BLaER1 (cell line): Measurements from ENCODE around the gene ORC3.

ENCODE experiments used
- H3K27ac ChIP-seq: shearing (Covaris generic); formaldehyde crosslinking; 2 replicates; pipeline ENCODE4 v1.8.1; 2022
- H3K27me3 ChIP-seq: shearing (Covaris generic); formaldehyde crosslinking; 2 replicates; pipeline ENCODE4 v1.8.1; 2022
- H3K36me3 ChIP-seq: shearing (Covaris generic); formaldehyde crosslinking; 2 replicates; pipeline ENCODE4 v1.8.1; 2022
- H3K4me1 ChIP-seq: shearing (Covaris generic); formaldehyde crosslinking; 2 replicates; pipeline ENCODE4 v1.8.1; 2022
- H3K4me2 ChIP-seq: shearing (Covaris generic); formaldehyde crosslinking; 2 replicates; pipeline ENCODE4 v1.8.1; 2022
- H3K4me3 ChIP-seq: shearing (Covaris generic); formaldehyde crosslinking; 2 replicates; pipeline ENCODE4 v1.8.1; 2022
- H3K9ac ChIP-seq: shearing (Covaris generic); formaldehyde crosslinking; 2 replicates; pipeline ENCODE4 v1.8.1; 2022
- H3K9me3 ChIP-seq: shearing (Covaris generic); formaldehyde crosslinking; 2 replicates; pipeline ENCODE4 v1.8.1; 2022
- H4K20me1 ChIP-seq: shearing (Covaris generic); formaldehyde crosslinking; 2 replicates; pipeline ENCODE4 v1.8.1; 2022
- Cebpa-rat ChIP-seq: shearing (Covaris generic); IDR thresholded peaks from 2 replicates; pipeline ENCODE4 v1.8.1; 2022

Gene ORC3

DNA sequence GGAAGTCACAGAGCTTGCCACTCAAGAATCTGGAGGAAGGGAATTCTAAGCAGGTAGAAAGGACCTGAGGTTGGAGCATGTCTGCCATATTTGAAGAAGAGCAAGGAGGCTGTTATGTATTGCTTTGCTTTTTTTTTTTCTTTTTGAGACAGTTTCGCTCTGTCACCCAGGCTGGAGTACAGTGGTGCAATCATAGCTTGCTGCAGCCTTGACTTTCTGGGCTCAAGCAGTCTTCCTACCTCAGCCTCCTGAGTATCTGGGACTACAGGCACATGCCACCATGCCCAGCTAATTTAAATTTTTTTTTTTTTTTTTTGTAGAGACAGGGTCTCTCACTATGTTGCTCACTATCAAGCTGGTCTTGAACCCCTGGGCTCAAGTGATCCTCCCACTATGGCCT lies 40.8 kb downstream of the ORC3 start:
- TF ChIP-seq Cebpa-rat = no peak
- H3K36me3 ChIP-seq = peaks cover 13% of the 10 kb centered on the region; the same call in 1 of the 2 replicates
- no peaks in the 10 kb centered on the region for H4K20me1 ChIP-seq

DNA sequence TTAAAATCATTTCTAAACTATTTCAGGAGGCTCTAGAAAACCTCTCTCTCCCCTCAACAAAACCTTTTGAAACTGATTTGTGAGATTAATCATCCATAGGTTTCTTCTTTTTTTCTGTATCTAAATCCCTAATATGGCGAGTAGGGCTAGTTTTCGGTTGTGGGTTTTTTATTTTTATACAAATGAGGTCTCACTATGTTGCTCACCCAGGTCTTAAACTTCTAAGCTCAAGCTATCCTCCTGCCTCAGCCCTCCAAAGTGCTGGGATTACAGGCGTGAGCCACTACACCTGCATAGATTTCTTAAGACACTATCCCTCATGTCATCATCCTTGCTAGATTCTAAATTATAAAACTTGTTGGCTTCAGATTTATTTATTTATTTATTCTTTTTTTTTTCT lies 43.9 kb downstream of the ORC3 start:
- Histone ChIP-seq H3K4me3 (no peak overlapping the region), H4K20me1 (no peaks in the 10 kb centered on the region), H3K27ac (no peak overlapping the region), H3K36me3 (peaks cover 21% of the 10 kb centered on the region; the same call in 1 of the 2 replicates), H3K4me2 (no peak overlapping the region), H3K9me3 (no peaks in the 10 kb centered on the region), H3K4me1 (no peaks in the 10 kb centered on the region), H3K27me3 (no peaks in the 10 kb centered on the region), H3K9ac (no peak overlapping the region)
- no peak for TF ChIP-seq Cebpa-rat

More for the DNA sequence above, 40.8 kb downstream of the ORC3 start:
- no peaks in the 10 kb centered on the region for H3K27me3 ChIP-seq
- no peak overlapping the region for H3K27ac ChIP-seq
- H3K4me3 ChIP-seq = no peak overlapping the region
- H3K4me2 ChIP-seq = no peak overlapping the region
- H3K4me1 ChIP-seq = no peaks in the 10 kb centered on the region
- H3K9ac ChIP-seq = no peak overlapping the region
- H3K9me3 ChIP-seq = no peaks in the 10 kb centered on the region

DNA sequence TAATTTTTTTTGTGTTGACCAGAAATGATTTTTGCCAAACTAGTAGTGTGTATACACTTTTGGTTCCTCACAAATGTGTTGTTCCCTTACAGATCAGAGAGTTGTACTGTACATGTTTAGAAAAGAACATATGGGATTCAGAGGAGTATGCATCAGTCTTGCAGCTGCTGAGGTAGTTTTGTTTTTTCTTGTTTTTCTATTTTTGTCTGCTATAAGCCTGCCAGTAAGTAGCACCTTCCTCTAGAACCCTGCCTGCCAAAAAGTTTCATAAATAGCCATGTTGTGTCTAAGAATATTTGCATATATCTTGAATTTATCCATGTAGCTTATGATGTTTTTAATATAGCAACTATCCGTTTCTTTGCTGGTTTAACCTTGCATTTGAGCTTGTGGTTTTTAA lies 46.4 kb downstream of the ORC3 start:
- Histone ChIP-seq H3K27me3 (no peaks in the 10 kb centered on the region), H3K9ac (no peak overlapping the region), H3K36me3 (peaks cover 19% of the 10 kb centered on the region; the same call in 1 of the 2 replicates), H3K9me3 (no peaks in the 10 kb centered on the region), H4K20me1 (no peaks in the 10 kb centered on the region), H3K4me1 (no peaks in the 10 kb centered on the region), H3K4me3 (no peak overlapping the region), H3K4me2 (no peak overlapping the region), H3K27ac (no peak overlapping the region)
- no peak for TF ChIP-seq Cebpa-rat

DNA sequence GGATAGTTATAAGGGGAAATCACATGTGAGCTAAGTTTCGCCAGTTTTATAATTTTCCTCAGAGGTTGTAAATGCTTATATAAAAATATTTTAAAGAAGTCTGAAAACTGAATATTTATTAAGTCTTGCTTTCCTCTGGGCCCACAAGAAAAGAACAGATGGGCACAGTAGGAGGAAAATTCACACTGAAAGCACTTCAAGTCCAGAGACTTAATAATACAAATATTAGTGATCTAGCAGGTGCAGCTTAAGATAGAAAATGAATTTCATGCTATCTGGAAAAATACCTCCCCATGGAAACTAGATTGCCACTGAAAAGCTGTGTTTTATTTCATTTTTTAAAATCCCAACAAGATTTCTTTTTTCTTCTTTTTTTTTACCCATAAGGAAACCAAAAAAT lies 47.2 kb downstream of the ORC3 start:
- H3K4me2 ChIP-seq = no peak overlapping the region
- no peak overlapping the region for H3K4me3 ChIP-seq

DNA sequence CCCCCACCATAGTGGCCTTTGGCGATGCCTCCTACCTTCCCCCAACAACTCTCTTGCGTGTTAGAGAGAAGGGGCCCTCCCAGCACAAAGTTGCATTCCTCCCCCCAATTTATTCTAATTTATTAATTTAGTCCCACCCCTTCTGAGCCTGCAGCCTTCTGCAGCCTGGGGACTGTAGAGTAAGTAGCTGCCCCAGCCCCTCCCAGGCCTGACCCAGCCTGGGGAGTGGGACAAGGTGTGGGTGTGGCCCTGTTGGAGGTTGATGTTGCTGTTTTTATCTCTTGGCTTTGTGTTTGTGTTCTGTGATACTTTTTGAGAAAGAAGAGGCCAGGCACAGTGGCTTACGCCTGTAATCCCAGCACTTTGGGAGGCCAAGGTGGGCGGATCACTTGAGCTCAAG lies 49.4 kb downstream of the ORC3 start:
- Histone ChIP-seq H3K4me2 (no peak overlapping the region), H3K27me3 (no peaks in the 10 kb centered on the region), H3K9ac (no peak overlapping the region), H3K27ac (no peak overlapping the region), H3K4me1 (no peaks in the 10 kb centered on the region), H3K36me3 (peaks cover 19% of the 10 kb centered on the region; the same call in 1 of the 2 replicates), H4K20me1 (no peaks in the 10 kb centered on the region), H3K4me3 (no peak overlapping the region), H3K9me3 (no peaks in the 10 kb centered on the region)
- TF ChIP-seq Cebpa-rat = no peak

More for the DNA sequence above, 47.2 kb downstream of the ORC3 start:
- no peaks in the 10 kb centered on the region for H3K4me1 ChIP-seq
- peaks cover 19% of the 10 kb centered on the region; the same call in 1 of the 2 replicates for H3K36me3 ChIP-seq
- TF ChIP-seq Cebpa-rat = no peak
- no peak overlapping the region for H3K27ac ChIP-seq
- no peak overlapping the region for H3K9ac ChIP-seq
- H3K9me3 ChIP-seq = no peaks in the 10 kb centered on the region
- no peaks in the 10 kb centered on the region for H3K27me3 ChIP-seq
- no peaks in the 10 kb centered on the region for H4K20me1 ChIP-seq

DNA sequence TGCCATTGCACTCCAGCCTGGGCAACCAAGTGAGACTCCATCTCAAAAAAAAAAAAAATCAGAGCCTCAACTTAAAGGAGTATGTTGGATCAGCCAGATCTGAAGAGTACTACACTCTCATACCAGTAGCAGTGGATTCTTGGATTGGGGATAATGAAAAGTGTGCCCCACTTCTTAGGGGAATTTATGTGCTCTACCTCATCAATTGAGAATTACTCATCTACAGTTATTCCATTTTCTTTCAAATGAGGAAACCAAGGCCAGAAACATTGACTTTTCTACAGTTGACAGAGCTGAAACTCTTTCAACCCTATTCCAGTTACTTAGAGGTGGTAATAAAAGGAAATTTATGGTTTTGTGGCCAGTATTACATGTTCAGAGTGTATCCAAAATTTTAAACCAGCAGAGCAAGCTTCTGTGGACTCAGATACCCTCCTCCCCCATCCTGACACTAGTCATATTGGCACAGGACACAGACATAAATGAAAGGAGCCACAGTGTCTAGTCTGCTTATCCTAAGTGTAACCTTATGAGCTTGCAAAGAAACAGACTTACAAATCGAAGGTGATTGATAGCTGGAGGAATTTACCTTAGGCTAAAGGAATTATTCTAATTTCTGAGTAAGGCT lies 51.2 kb downstream of the ORC3 start:
- Histone ChIP-seq H3K36me3 (peaks cover 12% of the 10 kb centered on the region; the same call in 1 of the 2 replicates), H3K27ac (no peak overlapping the region), H3K4me3 (no peak overlapping the region), H3K9ac (no peak overlapping the region), H3K27me3 (no peaks in the 10 kb centered on the region), H3K4me2 (no peak overlapping the region), H4K20me1 (no peaks in the 10 kb centered on the region), H3K4me1 (no peaks in the 10 kb centered on the region), H3K9me3 (no peaks in the 10 kb centered on the region)
- TF ChIP-seq Cebpa-rat = no peak

DNA sequence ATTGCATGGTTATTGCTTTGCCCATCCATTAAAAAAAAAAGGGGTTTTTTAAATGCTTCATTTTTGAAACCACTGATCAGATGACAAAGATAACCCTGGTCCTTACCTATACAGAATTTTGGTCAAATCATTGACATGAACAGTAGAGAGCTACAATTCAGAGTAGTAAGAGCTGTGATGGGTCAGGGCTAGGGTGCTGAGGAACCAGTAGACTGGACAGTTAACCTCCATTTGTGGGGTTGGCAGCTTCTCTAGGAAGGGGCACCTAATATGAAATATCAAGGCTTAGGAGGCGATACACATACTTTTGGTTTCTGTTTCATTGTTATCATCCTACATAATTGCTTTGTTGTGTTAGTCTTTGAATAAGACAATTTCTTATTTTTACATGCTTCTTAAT lies 55.1 kb downstream of the ORC3 start:
- Histone ChIP-seq H4K20me1 (no peaks in the 10 kb centered on the region), H3K9me3 (no peaks in the 10 kb centered on the region), H3K27me3 (no peaks in the 10 kb centered on the region), H3K9ac (no peak overlapping the region), H3K4me2 (peak overlapping the region; percentile 47), H3K36me3 (no peaks in the 10 kb centered on the region), H3K4me3 (no peak overlapping the region), H3K27ac (no peak overlapping the region), H3K4me1 (no peaks in the 10 kb centered on the region)
- no peak for TF ChIP-seq Cebpa-rat

DNA sequence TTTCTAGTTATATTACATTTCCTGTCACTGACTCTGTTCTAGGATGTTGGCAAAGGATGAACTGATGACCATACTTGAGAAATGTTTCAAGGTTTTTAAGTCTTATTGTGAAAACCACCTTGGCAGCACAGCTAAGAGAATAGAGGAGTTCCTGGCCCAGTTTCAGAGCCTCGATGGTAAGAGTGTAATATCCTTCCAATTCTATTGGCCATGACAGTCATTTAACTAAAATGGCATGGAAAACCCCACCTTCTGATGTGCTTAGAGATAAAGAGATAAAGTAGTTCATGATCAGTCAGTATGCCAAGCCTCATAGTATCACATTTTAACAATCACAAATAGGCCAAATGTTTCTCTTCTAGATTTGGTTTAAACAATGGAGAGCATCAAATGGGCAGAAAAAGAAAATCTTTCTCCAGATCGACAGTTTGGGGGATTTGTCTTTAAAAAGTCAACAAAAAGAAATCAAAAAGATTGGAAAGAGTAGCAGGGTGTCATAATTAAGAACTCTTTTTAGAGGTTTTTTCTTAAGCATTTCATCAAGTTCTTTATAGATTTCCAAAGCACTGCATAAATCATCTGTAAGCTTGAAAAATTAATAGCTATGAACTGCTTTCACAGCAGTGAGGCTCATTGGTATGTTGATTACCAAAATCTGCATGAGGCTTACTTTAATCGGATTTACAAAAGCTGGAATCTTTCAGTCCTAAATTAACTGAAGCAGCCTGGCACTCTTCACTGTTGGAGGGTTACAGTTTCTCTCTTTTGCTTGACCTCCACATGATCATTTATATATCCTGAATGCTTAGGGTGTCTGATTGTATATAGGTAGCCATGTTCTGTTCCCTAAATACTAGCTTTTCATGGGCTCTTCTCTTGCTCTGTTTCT lies 63.4 kb downstream of the ORC3 start:
- no peak overlapping the region for H3K27ac ChIP-seq

DNA sequence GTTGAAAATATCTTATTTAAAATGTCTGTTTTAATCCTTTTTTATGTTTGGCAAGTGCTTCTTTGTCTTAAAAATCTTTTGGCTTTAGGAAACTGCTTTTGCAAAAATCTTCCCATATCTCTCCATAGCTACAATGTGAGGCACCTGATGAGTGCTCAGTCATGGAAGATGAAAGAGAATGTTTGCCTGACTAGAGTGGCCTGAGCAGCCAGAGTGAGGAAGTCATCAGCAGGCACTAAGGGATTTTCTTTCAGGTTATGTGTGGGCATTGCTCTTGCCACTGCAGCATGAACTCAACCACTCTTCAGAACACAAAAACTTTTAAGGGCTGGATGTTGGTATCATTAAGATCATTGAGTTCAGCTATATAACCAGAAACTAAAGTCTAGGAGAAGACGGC lies 64.2 kb downstream of the ORC3 start:
- no peak overlapping the region for H3K27ac ChIP-seq
- H3K4me3 ChIP-seq = no peak overlapping the region
- TF ChIP-seq Cebpa-rat = no peak
- no peak overlapping the region for H3K4me2 ChIP-seq
- peaks cover 29% of the 10 kb centered on the region for H3K4me1 ChIP-seq
- H3K9ac ChIP-seq = no peak overlapping the region
- H3K36me3 ChIP-seq = no peaks in the 10 kb centered on the region
- no peaks in the 10 kb centered on the region for H3K9me3 ChIP-seq
- H4K20me1 ChIP-seq = no peaks in the 10 kb centered on the region
- no peaks in the 10 kb centered on the region for H3K27me3 ChIP-seq

More for the DNA sequence above, 63.4 kb downstream of the ORC3 start:
- H3K36me3 ChIP-seq = no peaks in the 10 kb centered on the region
- TF ChIP-seq Cebpa-rat = no peak
- H3K9ac ChIP-seq = no peak overlapping the region
- H3K4me1 ChIP-seq = peaks cover 29% of the 10 kb centered on the region
- H3K4me2 ChIP-seq = no peak overlapping the region
- no peaks in the 10 kb centered on the region for H3K9me3 ChIP-seq
- no peaks in the 10 kb centered on the region for H3K27me3 ChIP-seq
- H3K4me3 ChIP-seq = no peak overlapping the region
- no peaks in the 10 kb centered on the region for H4K20me1 ChIP-seq

DNA sequence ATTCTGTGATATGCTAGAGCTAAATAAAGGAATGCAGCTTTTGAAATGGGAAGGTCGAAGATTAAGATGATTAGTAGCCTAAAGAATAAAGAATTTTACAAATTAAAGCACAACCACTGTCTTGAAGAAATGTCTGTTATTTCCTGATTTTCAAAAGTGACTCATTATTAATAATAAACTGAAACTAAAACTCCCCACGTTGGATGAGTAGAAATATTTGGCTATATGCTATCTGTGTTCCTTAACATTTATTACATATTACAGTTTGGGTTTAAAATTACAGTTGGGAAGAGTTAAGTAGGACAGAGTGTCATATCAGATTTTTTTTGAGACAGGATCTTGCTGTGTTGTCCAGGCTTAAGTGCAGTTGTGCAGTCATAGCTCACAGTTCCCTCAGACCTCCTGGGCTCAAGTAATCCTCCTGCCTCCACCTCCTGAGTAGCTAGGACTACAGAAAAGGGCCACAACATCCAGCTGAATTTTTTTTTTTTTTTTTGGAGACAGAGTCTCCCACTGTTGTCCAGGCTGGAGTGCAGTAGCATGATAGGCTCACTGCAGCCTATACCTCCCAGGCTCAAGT lies 65.0 kb downstream of the ORC3 start:
- TF ChIP-seq Cebpa-rat = no peak
- Histone ChIP-seq H3K4me2 (no peak overlapping the region), H3K36me3 (no peaks in the 10 kb centered on the region)

More for the DNA sequence above, 65.0 kb downstream of the ORC3 start:
- Histone ChIP-seq H3K4me1 (peaks cover 29% of the 10 kb centered on the region), H3K27me3 (no peaks in the 10 kb centered on the region), H3K4me3 (no peak overlapping the region), H3K9me3 (no peaks in the 10 kb centered on the region), H3K9ac (no peak overlapping the region), H4K20me1 (no peaks in the 10 kb centered on the region), H3K27ac (peak overlapping the region; percentile 22; the same call in 1 of the 2 replicates)
